Caki2 (cell line): Measurements from ENCODE around the gene ZBTB20. TPM values are rescaled to one million over a fixed set of nuclear protein-coding genes. Genes with fewer than 3 reads are reported as not detected.

Experiments
- DNase-seq: peaks from one replicate; pipeline ENCODE4 v3.0.0-alpha.2; 2015; ENCODE audit warnings: low read depth
- in situ Hi-C: cut with HindIII; loops from 2 replicates; pipeline ENCODE4 v1.10.0; 2016; ENCODE audit warnings: low sequenced_read_pairs, low pct_unique_long_range_greater_than_20kb, mixed read lengths
- total RNA-seq: library from RNA; depleted of rRNA; stranded (reverse); fragments of >200 nt; shearing (Covaris generic); gene quantifications from 2 replicates; pipeline ENCODE4 v1.2.3, GENCODE V29; 2014; ENCODE audit warnings: low replicate concordance

ZBTB20 gene
- total RNA-seq, 1 experiment from 2014 or later: 10.0 TPM

GRCh38 chr3:114571363-114571762 is 575.7 kb downstream of the ZBTB20 start:
- in situ Hi-C loops: no loop called here
- no peak for DNase-seq

- DNase-seq: no peak
- in situ Hi-C loops: no loop called here
These were observed 577.9 kb downstream of the ZBTB20 start for GRCh38 chr3:114569186-114569585.

- DNase-seq: no peak
- in situ Hi-C loops: no loop called here
These were observed 579.3 kb downstream of the ZBTB20 start for GRCh38 chr3:114567771-114568170.

- DNase-seq: no peak
- in situ Hi-C loops: no loop called here
These were observed 580.3 kb downstream of the ZBTB20 start for GRCh38 chr3:114566767-114567166.

GRCh38 chr3:114566162-114566755 is 580.8 kb downstream of the ZBTB20 start:
- in situ Hi-C loops: no loop called here
- DNase-seq: no peak

- in situ Hi-C loops: no loop called here
- no peak for DNase-seq
These were observed 581.9 kb downstream of the ZBTB20 start for GRCh38 chr3:114565216-114565615.

- DNase-seq: no peak
- in situ Hi-C loops: no loop called here
These were observed 583.4 kb downstream of the ZBTB20 start for GRCh38 chr3:114563720-114564119.

- in situ Hi-C loops: no loop called here
- no peak for DNase-seq
These were observed 584.5 kb downstream of the ZBTB20 start for GRCh38 chr3:114562557-114562956.

GRCh38 chr3:114558271-114558670 is 588.8 kb downstream of the ZBTB20 start:
- no peak for DNase-seq
- in situ Hi-C loops: no loop called here

- DNase-seq: no peak
- in situ Hi-C loops: no loop called here
These were observed 589.3 kb downstream of the ZBTB20 start for GRCh38 chr3:114557791-114558190.

GRCh38 chr3:114556657-114557213 is 590.4 kb downstream of the ZBTB20 start:
- DNase-seq: no peak

GRCh38 chr3:114554731-114555130 is 592.4 kb downstream of the ZBTB20 start:
- no peak for DNase-seq
- in situ Hi-C loops: no loop called here

More at GRCh38 chr3:114556657-114557213, 590.4 kb downstream of the ZBTB20 start:
- in situ Hi-C loops: no loop called here

GRCh38 chr3:114553949-114554593 is 593.0 kb downstream of the ZBTB20 start:
- in situ Hi-C loops: no loop called here
- no peak for DNase-seq

- in situ Hi-C loops: no loop called here
- DNase-seq: no peak
These were observed 594.6 kb downstream of the ZBTB20 start for GRCh38 chr3:114552527-114552812.

- in situ Hi-C loops: no loop called here
- DNase-seq: peak; percentile 80
These were observed 595.1 kb downstream of the ZBTB20 start for GRCh38 chr3:114551770-114552526.

- in situ Hi-C loops: no loop called here
These were observed 596.9 kb downstream of the ZBTB20 start for GRCh38 chr3:114550165-114550564.

GRCh38 chr3:114545193-114545592 is 601.9 kb downstream of the ZBTB20 start:
- in situ Hi-C loops: no loop called here
- no peak for DNase-seq

More at GRCh38 chr3:114550165-114550564, 596.9 kb downstream of the ZBTB20 start:
- DNase-seq: no peak

- in situ Hi-C loops: no loop called here
- DNase-seq: no peak
These were observed 604.7 kb downstream of the ZBTB20 start for GRCh38 chr3:114542359-114542758.

- in situ Hi-C loops: no loop called here
- no peak for DNase-seq
These were observed 607.6 kb downstream of the ZBTB20 start for GRCh38 chr3:114539525-114539924.
